GM19193 (cell line): ENCODE data around the gene GAS2L3.

ENCODE experiments used
- POLR2A ChIP-seq: IDR thresholded peaks from 4 replicates; pipeline ENCODE4 v1.6.1; 2011; ENCODE audit not compliant: insufficient read depth, insufficient read length; ENCODE audit errors: extremely low read depth

GAS2L3 gene

GRCh38 chr12:100674036-100674888 is 100.8 kb downstream of the GAS2L3 start:
- TF ChIP-seq POLR2A = no peak
